ENCODE measurements around the gene DCTN3.

Gene DCTN3

GRCh38 chr9:34615132-34615531, 5.2 kb downstream of the DCTN3 start:
- DNase-seq: no peak

- no peak for DNase-seq
These were observed 7.4 kb downstream of the DCTN3 start for GRCh38 chr9:34612788-34613390.

- peak; percentile 35 for DNase-seq
These were observed 8.2 kb downstream of the DCTN3 start, which contains the start of gene RPP25L for GRCh38 chr9:34611811-34612787. Gene RPP25L (minus strand): TSS chr9:34612097. CDS start chr9:34611296, 801 bp downstream.

- no peak for DNase-seq
These were observed 9.0 kb downstream of the DCTN3 start for GRCh38 chr9:34611251-34611810.

GRCh38 chr9:34610434-34611206, 9.7 kb downstream of the DCTN3 start:
- no peak for DNase-seq

- DNase-seq: no peak
These were observed 13.0 kb downstream of the DCTN3 start for GRCh38 chr9:34607331-34607730.

GRCh38 chr9:34606905-34607304, 13.4 kb downstream of the DCTN3 start:
- no peak for DNase-seq

GRCh38 chr9:34606190-34606589, 14.1 kb downstream of the DCTN3 start:
- no peak for DNase-seq

GRCh38 chr9:34603610-34604231, 16.6 kb downstream of the DCTN3 start:
- DNase-seq: peak; percentile 44

- DNase-seq: no peak
These were observed 18.2 kb downstream of the DCTN3 start for GRCh38 chr9:34601937-34602573.

GRCh38 chr9:34600908-34601307, 19.4 kb downstream of the DCTN3 start:
- DNase-seq: no peak

- no peak for DNase-seq
These were observed 20.7 kb downstream of the DCTN3 start for GRCh38 chr9:34599546-34599945.

GRCh38 chr9:34594177-34594576, 26.1 kb downstream of the DCTN3 start:
- DNase-seq: no peak

GRCh38 chr9:34592895-34593601, 27.2 kb downstream of the DCTN3 start:
- no peak for DNase-seq

- no peak for DNase-seq
These were observed 28.1 kb downstream of the DCTN3 start for GRCh38 chr9:34591917-34592866.

- peak; percentile 25 for DNase-seq
These were observed 28.9 kb downstream of the DCTN3 start for GRCh38 chr9:34591248-34591916.

- DNase-seq: no peak
These were observed 29.7 kb downstream of the DCTN3 start for GRCh38 chr9:34590381-34591247.

GRCh38 chr9:34589636-34590380, 30.5 kb downstream of the DCTN3 start, which contains the start of gene CNTFR:
Gene CNTFR (minus strand): TSS chr9:34589724. CDS start chr9:34568981, 20,743 bp downstream.
- no peak for DNase-seq

All from NCI-H2029 treated with DMSO at 0.1 percent for 48 hours (cell line).